ENCODE measurements around the gene MT1G.
A peak's percentile ranks its signal among the peaks of the same experiment; 100 is the strongest.

MT1G gene

GRCh38 chr16:56697456-56698155 lies 29.7 kb upstream of the MT1G start:
- DNase-seq (ENCODE audit: low read depth) = no peak
- no peak overlapping the region for H3K4me3 ChIP-seq (ENCODE audit: low read length)
- no peak for TF ChIP-seq CTCF (conservative IDR thresholded peaks at IDR 0.05; ENCODE audit: low read depth, low read length)

- TF ChIP-seq CTCF (conservative IDR thresholded peaks at IDR 0.05; ENCODE audit: low read depth, low read length) = no peak
- DNase-seq (ENCODE audit: low read depth) = no peak
- H3K4me3 ChIP-seq (ENCODE audit: low read length) = no peak overlapping the region
Observed at GRCh38 chr16:56695246-56695645, 27.4 kb upstream of the MT1G start.

GRCh38 chr16:56691885-56692284 lies 24.0 kb upstream of the MT1G start:
- TF ChIP-seq CTCF (conservative IDR thresholded peaks at IDR 0.05; ENCODE audit: low read depth, low read length) = no peak
- peak; percentile 41 for DNase-seq (ENCODE audit: low read depth)
- no peak overlapping the region for H3K4me3 ChIP-seq (ENCODE audit: low read length)

- TF ChIP-seq CTCF (conservative IDR thresholded peaks at IDR 0.05; ENCODE audit: low read depth, low read length) = no peak
- DNase-seq (ENCODE audit: low read depth) = no peak
- no peak overlapping the region for H3K4me3 ChIP-seq (ENCODE audit: low read length)
Observed at GRCh38 chr16:56690420-56691122, 22.7 kb upstream of the MT1G start.

- no peak for DNase-seq (ENCODE audit: low read depth)
- no peak for TF ChIP-seq CTCF (conservative IDR thresholded peaks at IDR 0.05; ENCODE audit: low read depth, low read length)
- H3K4me3 ChIP-seq (ENCODE audit: low read length) = no peak overlapping the region
Observed at GRCh38 chr16:56689171-56689570, 21.3 kb upstream of the MT1G start.

GRCh38 chr16:56688762-56689161 lies 20.9 kb upstream of the MT1G start:
- no peak overlapping the region for H3K4me3 ChIP-seq (ENCODE audit: low read length)
- no peak for DNase-seq (ENCODE audit: low read depth)
- no peak for TF ChIP-seq CTCF (conservative IDR thresholded peaks at IDR 0.05; ENCODE audit: low read depth, low read length)

- no peak overlapping the region for H3K4me3 ChIP-seq (ENCODE audit: low read length)
- no peak for TF ChIP-seq CTCF (conservative IDR thresholded peaks at IDR 0.05; ENCODE audit: low read depth, low read length)
- no peak for DNase-seq (ENCODE audit: low read depth)
Observed at GRCh38 chr16:56686758-56687157, 18.9 kb upstream of the MT1G start.

Data from retinal pigment epithelial cell (primary cell).